OCI-M2 (cell line): ENCODE data around the gene RPLP2.

Source experiments
- DNase-seq: peaks from one replicate; lab custom pipeline; 2025; ENCODE audit not compliant: unreplicated experiment; lab: John Stamatoyannopoulos, UW

Gene RPLP2

GRCh38 chr11:862081-862661, 52.4 kb downstream of the RPLP2 start:
- DNase-seq, result no peak
